Stimulated activated CD8-positive, alpha-beta memory T cell treated with anti-CD3 and anti-CD28 coated beads, Interleukin-2, amount 100 ng/mL, for 48 hours (primary cell): ENCODE data around the gene SUCLG1.
"Not testable (repeated sequence)": the region's sequence is repeated elsewhere in the genome, so short reads cannot be mapped to it uniquely, and the experiment has no call there.

Source experiments
- DNase-seq, 2 donors: peaks; one replicate each; pipeline ENCODE4 v3.0.0-alpha.2; 2020; ENCODE audit warnings: low read depth in 2 of 2

The SUCLG1 gene

GRCh38 chr2:84421197-84421596, 37.9 kb downstream of the SUCLG1 start:
- no peak for DNase-seq

GRCh38 chr2:84417453-84418145, 41.5 kb downstream of the SUCLG1 start:
- DNase-seq, result no peak

- no peak for DNase-seq
Measured at GRCh38 chr2:84409531-84409930, 49.5 kb downstream of the SUCLG1 start.

GRCh38 chr2:84402111-84402510, 57.0 kb downstream of the SUCLG1 start:
- DNase-seq, result not testable (repeated sequence)

DNA sequence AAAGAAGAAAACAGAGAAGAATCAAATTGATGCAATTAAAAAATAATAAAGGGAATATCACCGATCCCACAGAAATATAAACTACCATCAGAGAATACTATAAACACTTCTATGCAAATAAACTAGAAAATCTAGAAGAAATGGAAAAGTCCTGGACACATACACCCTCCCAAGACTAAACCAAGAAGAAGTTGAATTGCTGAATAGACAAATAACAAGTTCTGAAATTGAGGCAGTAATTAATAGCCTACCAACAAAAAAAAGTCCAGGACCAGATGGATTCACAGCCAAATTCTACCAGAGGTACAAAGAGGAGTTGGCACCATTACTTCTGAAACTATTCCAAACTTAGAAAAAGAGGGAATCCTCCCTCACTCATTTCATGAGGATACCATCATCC, 59.2 kb downstream of the SUCLG1 start:
- DNase-seq, result not testable (repeated sequence)

DNA sequence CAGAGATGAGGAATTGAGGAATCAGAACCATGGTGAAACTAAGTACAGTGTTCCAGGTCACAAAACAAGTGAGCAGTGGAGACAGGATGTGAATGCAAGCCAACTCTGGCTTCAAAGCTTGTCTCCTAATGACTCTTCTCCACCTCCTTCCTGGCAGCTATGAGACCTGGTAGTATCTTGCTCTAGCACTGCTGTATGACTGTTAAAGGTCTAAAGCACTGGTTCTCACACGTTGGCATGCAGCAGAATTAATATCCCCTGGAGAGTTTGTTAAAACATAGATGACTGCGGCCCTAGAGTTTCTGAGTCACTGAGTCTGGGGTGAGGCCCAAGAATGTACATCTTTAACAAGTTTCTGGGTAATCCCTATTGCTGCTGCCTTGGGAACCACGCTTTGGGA, 63.3 kb downstream of the SUCLG1 start:
- no peak for DNase-seq

DNA sequence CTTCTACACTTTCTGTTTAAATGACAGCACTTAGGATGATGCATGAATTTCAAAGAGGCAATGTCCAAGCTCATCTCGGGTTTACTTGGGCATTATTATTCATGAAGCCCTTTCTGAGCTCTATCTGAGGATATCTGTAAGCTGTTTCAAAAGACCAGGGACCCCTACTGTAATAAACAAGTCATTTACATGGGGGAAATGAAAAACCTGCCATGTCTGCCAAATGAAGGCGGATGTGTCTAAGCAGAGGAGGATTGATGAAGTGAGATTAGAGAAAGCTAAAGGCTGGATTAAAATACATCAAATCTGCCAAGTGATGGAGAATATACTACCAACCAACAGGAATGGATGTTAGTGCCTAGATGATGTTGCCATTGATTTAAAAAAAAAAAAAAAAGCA, 64.5 kb downstream of the SUCLG1 start:
- DNase-seq, result no peak

DNA sequence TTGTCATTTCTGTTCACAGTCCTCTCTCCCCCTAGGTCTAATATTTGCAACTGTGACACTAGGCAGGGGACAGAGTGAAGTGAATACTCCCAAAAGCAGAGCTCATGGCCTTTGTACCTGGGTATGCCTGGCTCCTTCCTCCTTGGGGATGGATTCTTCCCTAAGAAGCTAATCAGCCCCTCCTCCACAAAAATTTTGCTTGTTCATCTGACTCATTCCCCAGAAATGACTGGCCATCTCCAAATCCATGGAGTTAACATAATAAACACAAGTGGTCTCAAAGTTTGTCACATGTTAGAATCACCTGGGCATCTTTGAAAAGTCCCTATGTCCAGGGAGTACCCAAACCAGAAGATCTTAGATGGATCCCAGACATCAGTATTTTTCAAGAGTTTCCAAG, 65.3 kb downstream of the SUCLG1 start:
- DNase-seq, result no peak

DNA sequence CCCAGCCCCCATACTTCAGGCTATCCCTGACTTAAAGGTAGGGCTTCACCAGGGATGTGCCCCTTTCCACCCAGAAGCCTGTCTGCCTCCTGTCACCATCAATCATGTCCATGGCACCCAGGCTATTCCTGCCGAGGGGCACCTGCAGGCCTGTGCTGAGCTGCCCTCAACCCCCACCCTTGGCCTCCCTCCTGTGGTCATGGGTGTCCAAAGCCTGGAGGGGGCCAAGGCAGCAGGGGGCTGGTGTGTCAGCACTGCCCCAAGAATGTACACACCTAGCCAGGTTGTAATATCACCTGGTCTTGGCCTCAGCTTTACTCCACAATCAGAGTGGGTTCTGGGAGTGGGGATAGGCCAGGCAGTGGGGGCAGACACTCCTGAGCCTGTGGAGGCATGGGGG, 69.3 kb downstream of the SUCLG1 start:
- DNase-seq, result no peak

GRCh38 chr2:84388921-84389490, 70.1 kb downstream of the SUCLG1 start:
- DNase-seq, result no peak

DNA sequence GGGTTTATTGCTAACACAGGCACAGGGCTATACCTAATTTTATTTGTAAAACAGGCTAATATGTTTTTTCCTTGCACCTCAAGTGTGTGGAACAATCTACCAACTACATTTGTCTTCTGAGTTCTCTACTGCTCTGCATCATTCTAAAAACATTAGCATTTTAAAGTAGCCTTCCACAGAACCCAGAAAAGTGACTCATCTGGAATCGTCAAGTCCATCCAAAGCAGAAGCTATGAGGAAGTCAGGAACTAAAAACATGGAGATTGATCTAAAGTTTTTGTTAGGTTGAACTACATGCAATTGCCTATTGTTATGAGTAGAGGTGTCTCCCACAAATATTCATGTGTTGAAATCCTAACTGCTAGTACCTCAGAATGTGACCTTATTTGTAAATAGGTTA, 70.9 kb downstream of the SUCLG1 start:
- no peak for DNase-seq

DNA sequence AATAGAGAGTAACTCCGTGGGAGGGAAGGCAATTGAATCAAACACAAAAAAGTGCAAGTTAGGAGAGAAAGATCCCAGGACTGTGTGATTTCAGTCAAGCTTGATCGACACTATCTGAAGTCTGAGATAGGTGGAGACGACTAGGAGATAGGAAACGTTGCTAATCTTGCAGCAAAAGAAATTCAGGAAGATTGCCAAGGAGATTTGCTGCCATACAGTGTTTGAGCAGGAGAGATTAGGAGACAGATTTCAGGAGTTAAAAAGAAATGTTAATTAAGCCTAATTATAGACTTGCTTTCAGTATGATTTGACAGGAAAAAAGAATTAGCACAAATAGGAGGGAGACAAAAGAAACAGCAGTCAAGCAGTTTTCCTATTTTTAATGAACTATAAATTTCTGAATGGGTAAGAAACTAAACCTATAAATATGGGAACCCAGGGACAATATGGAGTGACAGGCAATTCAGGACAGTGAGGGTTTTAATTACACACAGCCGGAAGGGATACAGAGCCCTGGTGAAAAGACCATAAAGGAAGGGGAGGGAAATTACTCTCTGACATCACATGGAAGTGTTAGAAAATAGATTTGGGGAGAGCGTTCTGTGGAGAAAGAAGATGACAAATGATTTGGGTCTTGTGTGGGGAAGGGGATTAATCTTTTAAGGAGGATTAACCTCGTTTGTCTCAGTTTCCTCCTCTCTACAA, 72.6 kb downstream of the SUCLG1 start:
- no peak for DNase-seq

DNA sequence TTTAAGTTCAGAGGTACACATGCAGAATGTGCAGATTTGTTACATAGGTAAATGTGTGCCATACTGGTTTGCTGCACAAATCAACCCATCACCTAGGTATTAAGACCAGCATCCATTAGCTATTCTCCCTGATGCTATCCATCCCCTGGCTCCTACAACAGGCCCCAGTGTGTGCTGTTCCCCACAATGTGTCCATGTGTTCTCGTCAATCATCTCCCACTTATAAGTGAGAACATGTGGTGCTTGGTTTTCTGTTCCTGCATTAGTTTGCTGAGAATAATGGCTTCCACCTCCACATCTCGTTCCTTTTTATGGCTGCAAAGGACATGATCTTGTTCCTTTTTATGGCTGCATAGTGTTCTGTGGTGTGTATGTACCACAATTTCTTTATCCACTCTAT, 75.8 kb downstream of the SUCLG1 start:
- no peak for DNase-seq

- no peak for DNase-seq
Measured at GRCh38 chr2:84380875-84381274, 78.2 kb downstream of the SUCLG1 start.

DNA sequence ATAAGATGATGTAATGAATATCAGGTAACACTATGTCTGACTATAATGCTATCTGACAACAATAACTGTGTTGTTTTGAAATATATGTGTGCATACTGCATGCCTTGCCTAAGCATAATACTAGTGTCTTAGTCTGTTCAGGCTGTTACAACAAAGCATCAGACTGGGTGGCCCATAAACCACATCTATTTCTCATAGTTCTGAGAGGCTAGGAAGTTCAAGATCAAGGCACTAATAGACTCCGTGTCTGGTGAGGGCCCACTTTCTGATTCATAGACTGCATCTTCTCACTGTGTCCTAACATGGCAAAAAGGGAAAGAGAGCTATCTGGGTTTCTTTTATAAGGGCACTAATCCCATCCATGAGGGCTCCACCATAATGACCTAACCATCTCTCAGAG, 80.1 kb downstream of the SUCLG1 start:
- no peak for DNase-seq

DNA sequence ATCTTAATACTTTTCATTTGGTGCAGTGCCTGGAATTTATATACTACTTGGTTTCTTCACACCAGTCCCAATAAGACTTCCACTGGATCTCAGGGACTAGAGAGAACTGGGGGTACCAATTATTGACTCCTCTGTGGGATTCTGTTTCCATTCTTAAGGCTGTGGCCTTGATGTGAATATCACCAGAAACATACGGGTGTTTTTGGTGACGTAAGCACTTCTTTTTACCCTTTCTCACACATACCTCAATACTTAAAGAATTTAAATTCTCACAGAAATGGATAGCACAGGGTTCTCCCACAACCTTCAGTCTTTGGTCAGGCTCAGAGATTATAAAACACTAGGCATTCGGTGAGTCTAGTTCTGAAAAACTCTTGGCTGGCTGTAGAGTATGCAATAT, 84.1 kb downstream of the SUCLG1 start:
- no peak for DNase-seq

DNA sequence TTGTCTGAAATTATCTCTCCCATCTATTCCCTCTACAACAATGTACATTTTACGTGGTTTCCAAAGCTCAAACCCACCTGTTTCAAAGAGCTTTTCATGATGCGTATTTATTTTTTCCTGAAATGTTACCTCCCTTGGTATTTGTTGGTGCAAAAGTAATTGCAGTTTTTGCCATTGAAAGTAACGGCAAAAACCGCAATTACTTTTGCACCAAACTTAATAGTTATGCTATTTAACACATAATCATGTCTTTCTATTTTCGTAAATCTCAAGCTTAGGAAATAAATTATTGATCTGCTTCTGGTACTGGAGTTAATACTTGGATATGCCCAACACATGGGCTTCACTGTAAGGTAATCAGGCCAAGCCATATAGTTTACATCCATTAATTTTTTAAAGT, 85.2 kb downstream of the SUCLG1 start:
- DNase-seq, result no peak
